Measurements from ENCODE around the gene KCNQ5.
A peak's percentile ranks its signal among the peaks of the same experiment; 100 is the strongest.

Gene KCNQ5

DNA sequence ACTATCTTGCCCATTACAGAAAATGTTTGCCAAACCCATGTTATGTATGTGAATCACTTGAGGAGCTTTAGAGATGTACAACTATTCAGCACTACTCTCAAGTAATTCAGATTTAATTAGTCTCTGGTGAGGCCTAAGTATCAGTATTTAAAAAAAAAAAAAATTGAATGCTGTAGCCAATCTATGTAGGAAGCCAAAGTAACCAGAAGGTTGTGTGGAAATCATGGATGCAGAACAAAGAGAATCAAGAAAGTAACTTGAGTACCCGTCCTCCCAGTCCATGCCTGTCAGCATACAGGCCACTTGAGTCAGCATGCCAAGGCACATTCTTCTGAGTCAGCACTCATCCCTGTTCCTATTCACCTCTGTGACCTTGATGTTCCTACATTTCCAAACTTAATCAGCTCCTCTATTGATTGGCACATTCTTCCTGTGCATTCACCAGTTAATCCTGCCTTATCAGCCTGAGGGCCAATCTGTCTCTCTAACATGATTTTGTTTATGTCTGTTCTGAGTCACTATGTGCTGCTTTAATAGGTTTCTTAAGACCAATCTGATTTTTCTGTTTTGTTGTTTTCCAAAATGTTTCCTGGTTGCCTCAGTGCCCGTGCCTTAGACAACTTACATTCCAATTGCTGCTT lies 165.6 kb downstream of the KCNQ5 start:
- FAIRE-seq (peak; percentile 11), DNase-seq (ENCODE audit: insufficient read length, low spot score) (no peak)
- TF ChIP-seq, protein P1, sequence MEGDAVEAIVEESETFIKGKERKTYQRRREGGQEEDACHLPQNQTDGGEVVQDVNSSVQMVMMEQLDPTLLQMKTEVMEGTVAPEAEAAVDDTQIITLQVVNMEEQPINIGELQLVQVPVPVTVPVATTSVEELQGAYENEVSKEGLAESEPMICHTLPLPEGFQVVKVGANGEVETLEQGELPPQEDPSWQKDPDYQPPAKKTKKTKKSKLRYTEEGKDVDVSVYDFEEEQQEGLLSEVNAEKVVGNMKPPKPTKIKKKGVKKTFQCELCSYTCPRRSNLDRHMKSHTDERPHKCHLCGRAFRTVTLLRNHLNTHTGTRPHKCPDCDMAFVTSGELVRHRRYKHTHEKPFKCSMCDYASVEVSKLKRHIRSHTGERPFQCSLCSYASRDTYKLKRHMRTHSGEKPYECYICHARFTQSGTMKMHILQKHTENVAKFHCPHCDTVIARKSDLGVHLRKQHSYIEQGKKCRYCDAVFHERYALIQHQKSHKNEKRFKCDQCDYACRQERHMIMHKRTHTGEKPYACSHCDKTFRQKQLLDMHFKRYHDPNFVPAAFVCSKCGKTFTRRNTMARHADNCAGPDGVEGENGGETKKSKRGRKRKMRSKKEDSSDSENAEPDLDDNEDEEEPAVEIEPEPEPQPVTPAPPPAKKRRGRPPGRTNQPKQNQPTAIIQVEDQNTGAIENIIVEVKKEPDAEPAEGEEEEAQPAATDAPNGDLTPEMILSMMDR (IDR thresholded peaks at IDR 0.05; ENCODE audit: insufficient read depth, missing control alignments) = no peak

DNA sequence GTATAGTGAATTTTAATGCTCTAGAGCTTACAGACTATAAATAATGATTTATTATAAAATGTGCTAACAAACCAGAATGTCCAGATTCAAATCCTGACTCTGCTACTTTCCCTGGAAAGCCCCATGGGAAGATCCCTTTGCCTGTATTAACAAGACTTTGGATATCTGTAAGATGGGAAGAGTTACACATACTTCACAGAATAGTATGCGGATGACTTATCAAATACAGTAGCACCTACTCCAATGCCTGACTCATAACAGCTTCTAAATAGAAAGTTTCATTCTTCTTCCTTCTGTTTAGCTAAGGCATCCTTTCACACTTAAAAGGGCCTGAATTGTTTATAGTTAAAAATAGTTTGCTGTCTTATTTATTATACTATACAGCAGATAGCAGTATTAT lies 166.3 kb downstream of the KCNQ5 start:
- TF ChIP-seq, protein P1 (IDR thresholded peaks at IDR 0.05; ENCODE audit: insufficient read depth, missing control alignments) = no peak
- DNase-seq (ENCODE audit: insufficient read length, low spot score) (no peak), FAIRE-seq (no peak)

DNA sequence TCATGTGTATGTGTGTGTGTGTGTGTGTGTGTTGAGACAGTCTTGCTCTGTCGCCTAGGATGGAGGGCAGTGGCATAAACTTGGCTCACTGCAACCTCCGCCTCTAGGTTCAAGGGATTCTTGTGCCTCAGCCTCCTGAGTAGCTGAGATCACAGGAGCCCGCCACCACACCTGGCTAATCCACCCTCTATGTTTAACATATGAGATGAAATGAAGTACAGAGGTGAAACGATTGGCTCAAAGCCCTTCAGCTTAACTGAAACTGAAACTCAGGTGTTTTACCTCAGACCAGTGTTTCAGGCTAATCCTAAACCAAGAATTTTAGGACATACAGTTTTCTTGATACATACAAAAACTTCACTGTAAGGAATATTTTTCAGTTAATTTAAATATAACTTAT lies 167.3 kb downstream of the KCNQ5 start:
- FAIRE-seq = no peak
- DNase-seq (ENCODE audit: insufficient read length, low spot score) = no peak
- TF ChIP-seq, protein P1 (IDR thresholded peaks at IDR 0.05; ENCODE audit: insufficient read depth, missing control alignments) = no peak

DNA sequence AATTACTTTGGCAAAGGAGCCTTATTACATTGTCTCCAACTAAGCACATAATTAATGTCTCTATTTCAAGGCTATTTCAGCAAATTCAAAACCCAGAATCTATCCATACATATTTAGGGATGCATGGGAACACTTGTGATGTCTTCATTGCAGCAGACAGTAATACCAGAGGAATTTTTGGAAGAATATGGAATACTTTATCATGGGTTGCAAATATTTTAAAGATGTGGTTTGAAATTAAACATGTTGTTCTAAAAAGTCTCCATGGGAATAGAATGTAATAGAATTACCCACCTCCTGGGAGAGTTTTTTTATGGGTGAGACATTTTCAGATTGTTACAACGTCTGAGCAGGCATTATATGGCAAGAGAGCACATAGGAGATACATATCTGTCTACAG lies 170.8 kb downstream of the KCNQ5 start:
- TF ChIP-seq, protein P1 (IDR thresholded peaks at IDR 0.05; ENCODE audit: insufficient read depth, missing control alignments) = no peak
- DNase-seq (ENCODE audit: insufficient read length, low spot score) (no peak), FAIRE-seq (no peak)

DNA sequence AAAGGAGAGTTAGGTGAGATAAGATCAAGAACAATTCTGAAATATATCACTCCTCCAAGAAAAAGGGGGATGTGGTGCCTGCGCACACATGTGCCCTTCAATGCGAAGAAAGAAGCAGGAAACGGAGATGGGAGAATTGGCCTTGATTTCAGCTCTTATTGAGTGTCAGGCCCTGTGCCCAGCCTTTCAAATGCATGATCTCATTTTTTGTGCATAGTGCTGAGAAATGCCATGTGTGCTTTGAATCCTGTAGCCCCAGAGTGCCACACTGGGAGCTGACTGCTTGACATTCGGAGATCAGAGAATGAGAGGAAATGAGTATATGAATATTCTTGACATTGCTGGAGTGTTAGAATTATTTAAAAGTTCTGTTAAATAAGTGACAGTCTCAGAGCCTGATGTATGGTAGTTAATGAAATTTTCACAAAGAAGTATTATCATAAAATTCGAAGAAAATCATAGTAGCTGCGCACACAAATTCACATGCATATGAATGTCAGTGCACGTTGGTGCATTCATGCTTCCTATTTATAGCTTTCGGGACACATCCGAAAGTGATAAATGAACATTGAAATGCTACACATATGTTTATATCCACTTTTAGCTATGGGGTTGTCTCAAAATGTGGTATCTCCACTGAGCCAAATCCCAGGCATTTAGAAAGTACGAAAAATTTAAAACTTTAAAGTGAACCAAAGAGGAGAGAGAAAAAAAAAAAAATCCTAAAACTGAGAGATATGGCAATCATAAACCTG lies 172.0 kb downstream of the KCNQ5 start:
- FAIRE-seq (no peak), DNase-seq (ENCODE audit: insufficient read length, low spot score) (no peak)
- TF ChIP-seq, protein P1 (IDR thresholded peaks at IDR 0.05; ENCODE audit: insufficient read depth, missing control alignments) = no peak

DNA sequence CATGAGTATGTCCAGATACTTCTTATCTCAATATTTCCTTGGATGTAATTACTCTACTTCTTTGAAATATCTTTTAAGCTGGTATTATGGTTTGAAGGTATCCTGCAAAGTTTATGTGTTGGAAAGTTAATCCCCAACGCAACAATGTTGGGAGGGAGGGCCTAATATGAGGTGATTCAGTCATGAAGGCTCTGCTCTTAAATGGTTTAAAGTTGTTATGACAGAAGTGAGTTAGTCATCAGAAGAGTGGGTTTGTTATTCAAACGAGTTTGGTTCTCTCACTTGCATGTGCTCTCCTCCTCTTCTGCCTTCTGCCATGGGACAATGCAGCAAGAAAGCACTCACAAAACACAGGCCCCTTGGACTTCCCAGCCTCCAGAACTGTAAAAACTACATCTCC lies 176.3 kb downstream of the KCNQ5 start:
- FAIRE-seq (no peak), DNase-seq (ENCODE audit: insufficient read length, low spot score) (no peak)
- TF ChIP-seq, protein P1 (IDR thresholded peaks at IDR 0.05; ENCODE audit: insufficient read depth, missing control alignments) = no peak

All from D721Med (cell line).